HAP-1 (cell line): ENCODE measurements around the gene ERG.

Source experiments
- DNase-seq, 2 experiments: peaks; one replicate each; pipeline ENCODE4 v3.0.0-alpha.2; 2016 to 2020; ENCODE audit warnings: low spot score in 2 of 2
- H3K27me3 ChIP-seq: fragments of 250-450 bp; sonication (Bioruptor Pico); 2 replicates; pipeline ENCODE4 v1.5.1; 2020; ENCODE audit warnings: low read depth, mild to moderate bottlenecking, moderate library complexity
- H3K36me3 ChIP-seq: fragments of 250-450 bp; sonication (Bioruptor Pico); replicated peaks from 2 replicates; pipeline ENCODE4 v1.5.1; 2020; ENCODE audit warnings: mild to moderate bottlenecking
- H3K4me1 ChIP-seq: fragments of 250-450 bp; sonication (Bioruptor Pico); 2 replicates; pipeline ENCODE4 v1.5.1; 2020; ENCODE audit warnings: mild to moderate bottlenecking
- H3K4me3 ChIP-seq: fragments of 250-450 bp; sonication (Bioruptor Pico); 2 replicates; pipeline ENCODE4 v1.5.1; 2020; ENCODE audit warnings: mild to moderate bottlenecking, moderate library complexity
- H3K9me3 ChIP-seq: fragments of 250-450 bp; sonication (Bioruptor Pico); 2 replicates; pipeline ENCODE4 v1.5.1; 2020; ENCODE audit warnings: mild to moderate bottlenecking, moderate library complexity
- in situ Hi-C: fragments of 300-500 bp; cut with MboI; formaldehyde crosslinking; loops from 3 replicates; pipeline ENCODE4 v1.14.3; 2020; ENCODE audit warnings: low sequenced_read_pairs, inconsistent platforms, mixed read lengths

ERG gene

GRCh38 chr21:38511198-38511597, 12.9 kb upstream of the ERG start:
- no peaks in the 10 kb centered on the region for H3K36me3 ChIP-seq
- DNase-seq, result no peak
- no peaks in the 10 kb centered on the region for H3K27me3 ChIP-seq
- no peaks in the 10 kb centered on the region for H3K9me3 ChIP-seq
- no peak overlapping the region for H3K4me3 ChIP-seq
- in situ Hi-C loops, result no loop called here
- H3K4me1 ChIP-seq, result no peaks in the 10 kb centered on the region

DNA sequence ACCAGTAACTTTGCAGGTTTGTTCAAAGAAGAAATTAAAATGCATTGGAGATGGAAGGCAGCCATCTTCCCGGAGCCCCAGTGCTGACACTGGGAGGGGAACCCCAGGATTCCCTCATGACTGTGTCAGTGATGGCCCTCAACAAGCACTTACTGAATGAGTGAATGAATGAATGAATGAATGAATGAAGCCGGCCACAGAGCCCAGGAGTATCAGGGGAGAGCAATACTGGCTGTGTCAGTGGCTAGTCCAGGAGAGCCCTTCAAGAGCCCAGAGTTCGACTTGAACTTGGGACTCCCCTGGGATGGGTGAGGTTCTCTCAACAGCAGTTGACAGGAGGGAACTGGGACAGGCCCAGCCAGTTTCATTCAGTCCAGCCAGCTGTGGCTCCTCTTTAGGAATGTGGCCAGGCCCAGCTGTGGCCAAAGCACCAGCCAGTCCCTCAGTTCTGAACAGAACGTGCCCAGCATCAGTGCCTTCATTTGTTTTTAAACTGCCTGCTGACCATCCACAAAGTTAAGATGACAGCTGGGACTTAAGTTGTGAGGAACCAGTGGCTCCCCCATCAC, 9.2 kb upstream of the ERG start:
- Histone ChIP-seq H3K36me3 (no peaks in the 10 kb centered on the region), H3K27me3 (no peaks in the 10 kb centered on the region), H3K4me1 (no peaks in the 10 kb centered on the region), H3K4me3 (no peak overlapping the region), H3K9me3 (no peaks in the 10 kb centered on the region)
- in situ Hi-C loops, result no loop called here
- no peak for DNase-seq

- H3K9me3 ChIP-seq, result no peaks in the 10 kb centered on the region
- no peak for DNase-seq
- no peaks in the 10 kb centered on the region for H3K27me3 ChIP-seq
- in situ Hi-C loops, result no loop called here
- H3K4me1 ChIP-seq, result no peaks in the 10 kb centered on the region
- no peaks in the 10 kb centered on the region for H3K36me3 ChIP-seq
- H3K4me3 ChIP-seq, result no peak overlapping the region
Observed at GRCh38 chr21:38506661-38507281, 8.5 kb upstream of the ERG start.

- H3K9me3 ChIP-seq, result no peaks in the 10 kb centered on the region
- H3K27me3 ChIP-seq, result no peaks in the 10 kb centered on the region
- no peaks in the 10 kb centered on the region for H3K4me1 ChIP-seq
- H3K4me3 ChIP-seq, result no peak overlapping the region
- H3K36me3 ChIP-seq, result no peaks in the 10 kb centered on the region
- in situ Hi-C loops, result no loop called here
- DNase-seq, result peak; percentile 3 to 9
Observed at GRCh38 chr21:38505654-38506523, 7.6 kb upstream of the ERG start.

DNA sequence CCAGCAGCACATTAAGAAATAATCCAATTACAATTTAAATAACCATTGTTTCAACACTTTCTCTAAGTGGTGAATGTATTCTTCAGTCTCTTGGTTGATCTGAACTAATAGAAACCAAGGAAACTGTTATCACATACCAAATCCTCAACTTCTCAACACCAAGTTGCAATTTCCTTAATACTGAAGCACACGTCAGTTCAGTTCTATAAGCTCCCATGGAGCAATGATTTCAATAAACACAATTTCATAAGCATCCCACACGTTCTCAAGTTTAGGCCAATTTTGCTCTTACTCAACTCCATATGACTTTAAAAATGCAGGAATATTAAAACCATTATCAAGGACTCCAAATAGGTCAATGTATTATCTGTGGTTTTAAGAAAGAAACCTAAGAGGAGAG, 5.8 kb upstream of the ERG start:
- Histone ChIP-seq H3K36me3 (no peaks in the 10 kb centered on the region), H3K4me3 (no peak overlapping the region), H3K4me1 (no peaks in the 10 kb centered on the region), H3K27me3 (no peaks in the 10 kb centered on the region), H3K9me3 (no peaks in the 10 kb centered on the region)
- DNase-seq, result no peak
- in situ Hi-C loops, result no loop called here

DNA sequence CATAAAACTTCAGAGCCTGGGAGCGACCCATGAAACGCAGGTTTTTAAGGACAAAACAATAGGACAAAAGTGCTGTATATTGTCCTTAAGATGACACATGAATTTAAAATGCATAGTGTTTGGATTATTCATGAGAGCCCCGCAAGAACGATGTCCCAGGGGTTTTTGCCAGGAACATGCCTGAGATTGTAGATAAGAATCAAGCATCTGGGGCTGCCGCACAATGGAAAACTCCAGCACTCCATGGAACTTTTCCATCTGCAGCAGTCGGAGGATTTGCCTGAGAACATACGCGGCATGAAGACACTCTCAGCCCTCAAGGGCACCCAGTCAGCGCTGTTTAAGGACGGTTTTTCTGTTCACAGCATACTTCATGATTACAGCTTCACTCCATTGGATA, 5.3 kb upstream of the ERG start:
- H3K36me3 ChIP-seq, result no peaks in the 10 kb centered on the region
- no peak for DNase-seq
- in situ Hi-C loops, result no loop called here
- H3K9me3 ChIP-seq, result no peaks in the 10 kb centered on the region
- H3K27me3 ChIP-seq, result no peaks in the 10 kb centered on the region
- H3K4me1 ChIP-seq, result no peaks in the 10 kb centered on the region
- H3K4me3 ChIP-seq, result no peak overlapping the region

- in situ Hi-C loops, result no loop called here
- Histone ChIP-seq H3K9me3 (no peaks in the 10 kb centered on the region), H3K4me3 (no peak overlapping the region), H3K36me3 (no peaks in the 10 kb centered on the region), H3K4me1 (no peaks in the 10 kb centered on the region), H3K27me3 (no peaks in the 10 kb centered on the region)
- no peak for DNase-seq
Observed at GRCh38 chr21:38500073-38500472, 1.8 kb upstream of the ERG start.

GRCh38 chr21:38499296-38499695, 1.0 kb upstream of the ERG start:
- H3K36me3 ChIP-seq, result no peaks in the 10 kb centered on the region
- no peaks in the 10 kb centered on the region for H3K27me3 ChIP-seq
- in situ Hi-C loops, result no loop called here
- no peak overlapping the region for H3K4me3 ChIP-seq
- no peaks in the 10 kb centered on the region for H3K4me1 ChIP-seq
- DNase-seq, result no peak
- H3K9me3 ChIP-seq, result no peaks in the 10 kb centered on the region

- no peak for DNase-seq
- H3K9me3 ChIP-seq, result no peaks in the 10 kb centered on the region
- no peak overlapping the region for H3K4me3 ChIP-seq
- in situ Hi-C loops, result no loop called here
- no peaks in the 10 kb centered on the region for H3K36me3 ChIP-seq
- H3K27me3 ChIP-seq, result no peaks in the 10 kb centered on the region
- H3K4me1 ChIP-seq, result no peaks in the 10 kb centered on the region
Observed at GRCh38 chr21:38496224-38496623, 2.1 kb downstream of the ERG start.

GRCh38 chr21:38495696-38496095, 2.6 kb downstream of the ERG start:
- H3K4me3 ChIP-seq, result no peak overlapping the region
- H3K36me3 ChIP-seq, result no peaks in the 10 kb centered on the region
- H3K4me1 ChIP-seq, result no peaks in the 10 kb centered on the region
- H3K9me3 ChIP-seq, result no peaks in the 10 kb centered on the region
- in situ Hi-C loops, result no loop called here
- DNase-seq, result no peak
- no peaks in the 10 kb centered on the region for H3K27me3 ChIP-seq

DNA sequence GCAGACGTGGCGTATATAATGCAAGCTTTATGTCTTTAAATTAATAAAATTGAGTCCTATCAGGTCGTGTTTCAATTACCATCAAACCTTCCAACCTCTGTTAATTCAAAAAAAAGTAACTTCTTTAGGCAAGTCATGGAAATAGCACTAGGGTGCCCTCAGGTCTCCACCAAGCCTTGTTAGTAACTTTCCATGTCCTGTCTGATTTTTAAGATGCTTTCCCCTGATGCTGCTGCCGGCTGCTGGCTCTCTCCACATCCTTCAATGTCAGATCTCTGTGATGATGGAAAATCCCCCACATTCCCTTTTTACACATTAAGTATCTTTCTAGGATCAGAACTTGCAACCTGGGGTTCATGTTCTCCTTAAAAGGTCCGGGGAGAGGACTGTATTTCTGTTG, 3.0 kb downstream of the ERG start:
- H3K4me3 ChIP-seq, result no peak overlapping the region
- H3K9me3 ChIP-seq, result no peaks in the 10 kb centered on the region
- in situ Hi-C loops, result no loop called here
- no peaks in the 10 kb centered on the region for H3K4me1 ChIP-seq
- no peaks in the 10 kb centered on the region for H3K36me3 ChIP-seq
- no peak for DNase-seq
- no peaks in the 10 kb centered on the region for H3K27me3 ChIP-seq

GRCh38 chr21:38494703-38495102, 3.6 kb downstream of the ERG start:
- no peaks in the 10 kb centered on the region for H3K36me3 ChIP-seq
- no peak for DNase-seq
- no peaks in the 10 kb centered on the region for H3K9me3 ChIP-seq
- no peaks in the 10 kb centered on the region for H3K27me3 ChIP-seq
- in situ Hi-C loops, result no loop called here
- H3K4me1 ChIP-seq, result no peaks in the 10 kb centered on the region
- no peak overlapping the region for H3K4me3 ChIP-seq

DNA sequence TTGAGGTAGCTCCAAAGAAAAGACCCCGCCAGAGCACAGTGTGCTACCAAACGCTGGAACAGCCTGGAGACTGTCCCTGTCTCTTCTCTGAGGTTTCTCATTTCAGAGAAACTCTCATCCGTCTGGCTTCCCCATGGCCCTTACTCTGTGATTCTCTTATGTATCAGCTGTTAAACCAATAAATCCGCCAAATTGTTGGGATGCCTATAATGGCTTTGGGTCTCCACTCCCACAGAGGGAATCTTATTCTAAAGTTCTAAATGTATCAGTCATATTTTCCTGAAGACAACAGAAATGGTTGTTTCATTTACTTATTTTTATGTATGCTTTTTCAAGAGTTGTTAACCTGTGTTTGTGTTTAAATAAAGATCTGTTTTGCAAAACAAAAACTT, 4.0 kb downstream of the ERG start:
- Histone ChIP-seq H3K4me1 (no peaks in the 10 kb centered on the region), H3K4me3 (no peak overlapping the region)

GRCh38 chr21:38493549-38494250, 4.6 kb downstream of the ERG start:
- no peaks in the 10 kb centered on the region for H3K36me3 ChIP-seq
- in situ Hi-C loops, result no loop called here
- H3K4me1 ChIP-seq, result no peaks in the 10 kb centered on the region
- DNase-seq, result no peak
- no peaks in the 10 kb centered on the region for H3K27me3 ChIP-seq
- no peaks in the 10 kb centered on the region; the same call in 1 of the 2 replicates for H3K9me3 ChIP-seq
- no peak overlapping the region for H3K4me3 ChIP-seq

More for the DNA sequence above, 4.0 kb downstream of the ERG start:
- H3K9me3 ChIP-seq, result no peaks in the 10 kb centered on the region; the same call in 1 of the 2 replicates
- no peak for DNase-seq
- H3K27me3 ChIP-seq, result no peaks in the 10 kb centered on the region
- in situ Hi-C loops, result no loop called here
- no peaks in the 10 kb centered on the region for H3K36me3 ChIP-seq
